ENCODE data around the gene SEC14L5.
"Not testable (repeated sequence)": the region's sequence is repeated elsewhere in the genome, so short reads cannot be mapped to it uniquely, and the experiment has no call there.

The SEC14L5 gene

DNA sequence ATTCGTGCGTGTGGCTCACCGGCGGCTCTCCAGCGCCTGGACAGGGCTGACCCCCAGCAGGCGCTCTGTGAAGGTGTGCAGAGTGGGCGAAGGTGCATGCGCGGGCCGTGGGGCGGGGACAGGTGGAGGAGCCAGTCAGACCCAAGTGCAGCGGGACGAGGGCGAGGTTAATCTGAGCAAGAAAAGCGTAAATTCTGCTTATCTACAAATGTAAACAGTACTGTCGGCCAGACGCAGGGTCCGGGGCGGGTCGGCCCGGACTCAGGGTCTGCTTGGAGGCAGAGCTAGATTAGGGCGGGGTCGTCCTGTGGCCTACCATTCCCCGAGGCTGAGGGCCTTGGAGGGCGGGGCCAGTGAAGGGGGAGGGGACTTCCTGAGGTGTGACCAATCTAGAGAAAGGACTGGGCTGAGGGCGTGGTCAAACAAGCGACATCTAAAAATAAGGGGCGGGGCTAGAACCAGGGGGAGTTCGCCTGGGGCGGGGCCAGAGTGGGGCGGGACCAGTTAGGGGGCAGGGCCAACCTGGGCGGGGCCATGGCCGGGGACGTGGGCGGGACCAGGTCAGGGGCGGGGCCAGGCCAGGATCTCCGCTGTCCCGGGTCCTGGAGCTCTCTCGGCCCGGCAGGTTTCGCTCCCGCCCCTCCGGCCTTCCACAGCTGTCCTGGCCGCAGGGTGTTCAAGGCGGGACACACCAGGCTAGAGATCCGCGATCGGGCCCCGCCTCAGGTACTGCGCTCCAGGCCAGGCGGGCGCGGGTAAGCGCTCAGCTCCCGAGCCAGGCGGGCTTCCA, at the start of gene SEC14L5:
SEC14L5 (plus strand) TSS at position 611 of the 790 bp plus-strand sequence. CDS start 994 bp downstream, outside the sequence.
- DNase-seq = peak; percentile 97

DNA sequence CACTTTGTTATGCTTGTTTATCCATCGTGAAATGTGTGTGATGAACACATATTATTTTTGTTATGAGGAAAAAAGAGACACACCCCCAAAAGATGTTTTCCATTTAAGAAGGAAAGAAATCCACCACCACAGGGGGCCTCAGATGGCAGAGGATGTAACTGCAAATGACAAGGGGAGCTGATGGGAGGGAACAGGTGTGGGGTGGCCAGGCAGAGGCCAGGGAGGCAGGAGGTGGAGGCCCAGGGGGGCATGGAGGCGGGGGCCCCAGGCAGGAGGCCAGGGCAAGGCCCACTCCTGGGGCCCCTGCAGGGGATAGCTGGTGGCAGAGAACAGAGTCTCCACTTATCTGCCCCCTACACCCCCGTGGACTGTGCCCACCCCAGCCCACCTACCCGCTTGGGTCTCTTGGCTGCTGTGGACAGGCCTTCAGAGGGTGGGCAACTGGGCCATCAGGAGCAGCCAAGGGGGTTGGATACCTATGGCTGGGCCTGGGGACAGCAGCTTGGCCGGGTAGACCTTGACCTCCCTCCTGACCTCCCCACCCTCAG, 49.2 kb upstream of the SEC14L5 start:
- DNase-seq = no peak

DNA sequence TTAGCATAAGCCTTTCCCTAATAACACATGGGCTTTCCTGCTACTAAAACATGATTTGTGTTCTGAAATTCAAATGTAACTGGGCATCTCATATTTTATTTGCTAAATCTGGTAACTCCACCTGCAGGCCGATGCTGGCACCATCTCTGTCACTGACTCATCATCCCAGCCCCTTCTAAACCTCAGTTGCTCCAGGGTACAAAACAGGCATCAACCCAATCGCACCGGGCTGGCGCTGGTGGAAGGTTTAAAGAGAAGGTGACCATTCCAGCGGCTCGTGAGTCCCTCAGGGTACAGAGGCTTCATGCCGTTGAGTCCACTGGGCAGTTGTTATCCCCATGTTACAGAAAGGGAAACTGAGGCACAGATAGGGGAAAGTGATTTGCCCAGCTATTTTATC, 48.3 kb upstream of the SEC14L5 start:
- no peak for DNase-seq

DNA sequence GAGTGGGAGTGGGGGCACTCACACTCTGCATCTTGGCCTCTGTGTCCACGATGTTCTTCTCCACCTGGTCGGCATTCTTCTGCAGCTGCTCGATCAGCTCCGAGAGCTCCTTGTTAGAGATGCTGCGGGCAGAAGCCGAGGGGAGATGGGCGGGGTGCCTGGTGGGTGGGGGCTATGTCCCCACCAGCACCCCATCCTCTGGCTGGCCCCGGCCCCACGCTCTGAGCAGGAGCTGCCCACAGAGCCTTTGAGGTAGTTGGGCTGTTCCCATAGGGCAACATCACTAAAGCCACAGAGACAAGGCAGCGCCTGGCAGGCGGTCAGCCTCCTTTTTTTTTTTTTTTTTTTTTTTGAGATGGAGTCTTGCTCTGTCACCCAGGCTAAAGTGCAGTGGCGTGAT, 47.3 kb upstream of the SEC14L5 start:
- DNase-seq = no peak

DNA sequence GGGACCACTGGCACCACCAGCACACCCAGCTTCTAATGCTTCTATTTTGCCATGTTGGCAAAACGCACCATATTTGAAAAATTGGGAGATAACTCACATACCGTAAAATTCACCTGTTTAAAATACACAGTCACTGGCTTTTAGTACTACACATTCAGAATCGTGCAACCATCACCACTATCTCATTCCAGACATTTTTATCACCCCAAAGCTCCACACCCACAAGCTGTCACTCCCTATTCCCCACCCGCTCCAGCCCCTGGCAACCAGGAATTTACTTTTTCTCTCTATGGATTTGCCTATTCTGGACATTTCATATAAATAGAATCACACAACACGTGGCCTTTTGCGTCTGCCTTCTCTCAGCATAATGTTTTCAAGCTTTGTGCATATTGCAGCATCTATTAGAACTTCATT, 46.2 kb upstream of the SEC14L5 start:
- DNase-seq = no peak

DNA sequence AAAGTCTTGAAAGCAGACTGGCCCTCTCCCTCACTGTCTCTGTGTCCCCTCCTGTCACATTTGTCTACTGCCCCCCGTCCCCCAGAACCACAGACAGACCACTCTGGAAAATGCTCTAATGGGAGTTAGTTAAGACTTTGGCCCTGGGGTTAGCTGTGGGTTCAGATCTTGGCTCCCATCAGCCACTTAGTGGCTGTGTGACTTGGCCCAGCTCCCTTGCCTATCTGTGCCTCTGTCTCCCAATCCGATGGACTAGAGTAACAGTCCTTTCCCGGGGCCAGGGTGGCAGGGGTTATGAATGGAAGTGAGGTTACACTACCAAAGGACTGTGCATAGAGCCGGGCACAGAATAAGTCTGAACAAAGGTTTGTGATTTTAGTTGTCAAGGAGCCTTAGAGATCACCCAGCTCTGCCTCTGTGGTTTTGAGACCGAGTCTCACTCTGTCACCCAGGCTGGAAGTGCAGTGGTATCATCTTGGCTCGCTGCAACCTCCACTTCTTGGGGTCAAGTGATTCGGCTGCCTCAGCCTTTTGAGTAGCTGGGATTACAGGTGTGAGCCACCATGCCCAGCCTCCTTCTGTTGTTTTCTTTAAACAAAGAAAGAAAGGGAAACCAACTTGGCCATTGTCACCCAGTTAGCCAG, 44.9 kb upstream of the SEC14L5 start:
- no peak for DNase-seq

DNA sequence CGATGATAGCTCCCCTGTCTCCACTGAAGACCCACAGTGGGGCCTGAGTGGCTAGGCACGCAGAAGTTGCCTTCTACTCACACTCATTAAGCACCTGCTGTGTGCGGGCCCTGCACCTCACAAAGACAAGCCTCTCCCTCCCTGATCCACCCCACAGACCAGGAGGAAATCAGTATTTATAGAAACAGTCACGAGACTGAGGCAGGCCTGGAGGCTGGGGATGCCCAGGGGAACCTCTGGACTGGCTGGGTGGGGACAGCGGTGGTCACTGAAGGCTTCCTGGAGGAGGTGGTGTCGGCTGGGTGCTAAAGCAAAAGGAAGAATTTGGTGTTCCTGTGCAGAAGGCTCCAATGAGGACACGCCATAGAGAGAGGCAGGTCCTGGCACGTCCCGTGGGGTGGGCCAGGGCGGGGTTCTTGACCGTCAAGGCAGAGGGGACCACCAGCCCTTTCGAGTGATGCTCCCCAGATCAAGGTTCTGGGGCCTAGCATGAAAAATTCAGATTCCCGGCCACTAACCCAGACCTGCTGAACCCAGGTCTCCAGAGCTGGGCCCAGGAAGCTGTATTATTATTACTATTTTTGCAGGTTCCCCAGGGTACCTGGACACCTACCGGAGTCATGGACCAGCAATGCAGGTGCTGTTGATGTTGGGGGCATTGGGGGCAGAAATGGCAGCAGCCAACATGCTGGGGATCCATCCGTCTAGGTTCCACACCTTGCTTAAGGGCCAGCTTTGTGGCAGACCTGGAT, 44.2 kb upstream of the SEC14L5 start:
- no peak for DNase-seq

DNA sequence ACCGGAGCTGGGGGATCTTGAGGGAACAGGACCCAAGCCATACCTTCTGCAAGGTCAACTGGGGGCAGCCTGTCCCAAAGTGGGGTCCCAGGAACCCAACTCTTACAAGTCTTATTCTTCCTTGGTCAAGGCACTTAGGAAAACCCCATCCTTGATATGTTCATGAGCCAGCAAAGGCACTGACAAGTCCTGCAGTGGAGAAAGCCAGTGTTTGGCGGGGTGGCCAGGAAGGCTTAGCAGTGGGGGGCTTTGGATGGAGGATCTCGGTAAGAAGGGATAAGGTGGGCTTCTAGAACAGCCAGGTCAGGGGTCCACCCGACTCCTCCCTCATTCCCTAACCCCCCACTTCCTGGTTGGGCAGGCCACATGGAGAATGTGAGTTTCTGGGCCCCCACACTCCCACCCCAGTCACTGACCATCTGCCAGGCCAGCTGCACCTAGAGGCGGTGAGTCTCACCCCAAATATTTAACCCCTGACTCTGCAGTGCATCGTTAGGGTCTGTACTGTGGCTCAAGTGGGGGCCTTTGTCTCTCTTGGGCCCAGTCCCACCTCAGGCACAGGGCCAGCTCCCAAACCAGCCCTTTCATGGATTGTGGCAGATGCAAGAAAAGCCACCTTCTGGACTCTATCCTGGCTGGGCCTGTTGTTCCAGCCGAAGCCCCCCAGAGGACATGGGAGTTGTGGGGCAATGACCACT, 43.5 kb upstream of the SEC14L5 start:
- DNase-seq = no peak

DNA sequence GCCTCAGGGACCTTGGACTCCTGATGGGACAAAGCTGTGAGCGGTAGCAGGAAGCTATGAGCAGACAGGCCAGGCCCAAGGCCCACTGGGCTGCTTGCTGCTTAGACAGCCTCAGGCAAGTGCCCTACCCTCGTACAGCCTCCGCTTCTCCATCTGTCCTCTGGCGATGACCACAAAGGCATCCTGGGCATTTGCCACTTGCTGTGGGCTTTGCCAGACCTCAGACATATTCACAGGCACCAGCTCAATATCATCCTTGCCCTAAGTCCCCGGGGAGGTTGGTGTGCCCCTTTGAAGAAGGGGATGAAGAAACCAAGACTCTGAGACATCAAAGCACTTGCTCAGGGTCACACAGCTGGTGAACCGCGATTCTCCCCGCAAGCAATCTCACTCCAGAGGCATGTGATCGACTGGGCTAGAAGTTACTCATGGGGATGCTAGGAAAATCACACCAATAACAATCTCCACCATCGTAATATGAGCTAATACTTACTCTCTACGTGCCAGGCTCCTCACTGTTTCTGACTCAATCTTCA, 42.8 kb upstream of the SEC14L5 start:
- DNase-seq = no peak

DNA sequence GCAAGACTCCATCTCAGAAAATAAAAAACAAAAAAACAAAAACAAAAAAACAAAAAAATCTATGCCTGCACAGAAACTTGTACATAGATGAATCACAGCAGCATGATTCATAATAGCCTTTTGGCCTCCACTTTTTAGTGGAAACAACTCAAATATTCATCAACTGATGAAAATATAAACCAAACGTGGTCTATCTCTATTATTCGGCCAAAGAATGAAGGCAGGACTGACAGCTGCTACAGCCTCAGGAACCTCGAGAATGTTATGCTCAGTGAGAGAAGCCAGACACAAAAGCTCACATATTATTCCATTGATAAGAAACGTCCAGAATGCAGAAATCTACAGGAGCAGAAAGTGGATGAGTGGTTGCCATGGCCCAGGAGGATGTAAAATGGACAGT, 41.0 kb upstream of the SEC14L5 start:
- no peak for DNase-seq

DNA sequence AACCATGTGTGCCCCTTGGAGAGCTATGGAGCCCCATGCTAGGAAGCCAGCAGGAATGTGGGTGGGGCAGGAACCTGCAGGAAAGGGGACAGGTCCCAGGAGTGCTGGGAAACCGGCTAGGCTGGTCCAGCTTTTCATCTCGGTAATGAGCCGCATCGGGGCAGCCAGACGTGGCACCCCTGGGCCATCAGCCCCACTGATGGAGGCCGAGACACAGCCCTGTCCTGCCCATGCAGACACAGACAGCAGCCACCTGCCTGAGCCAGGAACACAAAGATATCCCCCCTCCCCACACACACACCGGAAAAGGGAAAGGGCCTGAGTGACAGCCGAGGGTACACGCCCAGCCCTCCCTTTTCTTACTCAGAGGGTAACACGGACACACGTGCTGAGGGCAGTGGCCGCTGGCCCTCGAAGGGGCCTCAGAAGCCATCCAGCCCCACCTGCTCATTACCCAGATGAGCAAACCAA, 39.3 kb upstream of the SEC14L5 start:
- peak; percentile 94 for DNase-seq

DNA sequence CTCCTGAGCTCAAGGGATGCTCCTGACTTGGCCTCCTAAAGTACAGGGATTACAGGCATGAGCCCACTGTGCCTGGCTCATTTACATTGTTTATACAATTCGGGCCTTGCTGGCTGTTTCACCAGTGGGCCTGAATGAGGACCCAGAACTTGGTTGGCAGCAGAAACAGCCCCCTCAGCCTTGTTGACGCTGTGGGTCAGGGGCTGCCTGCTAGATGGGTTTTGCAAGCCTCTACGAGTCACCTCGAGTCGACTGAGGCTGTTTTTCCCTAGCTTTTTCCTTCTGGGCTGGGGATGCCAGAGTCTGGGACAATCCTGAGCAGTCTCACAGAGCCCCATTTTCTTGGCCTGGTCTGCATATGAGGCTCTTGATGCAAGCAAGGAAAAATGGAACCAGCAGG, 37.3 kb upstream of the SEC14L5 start:
- no peak for DNase-seq

DNA sequence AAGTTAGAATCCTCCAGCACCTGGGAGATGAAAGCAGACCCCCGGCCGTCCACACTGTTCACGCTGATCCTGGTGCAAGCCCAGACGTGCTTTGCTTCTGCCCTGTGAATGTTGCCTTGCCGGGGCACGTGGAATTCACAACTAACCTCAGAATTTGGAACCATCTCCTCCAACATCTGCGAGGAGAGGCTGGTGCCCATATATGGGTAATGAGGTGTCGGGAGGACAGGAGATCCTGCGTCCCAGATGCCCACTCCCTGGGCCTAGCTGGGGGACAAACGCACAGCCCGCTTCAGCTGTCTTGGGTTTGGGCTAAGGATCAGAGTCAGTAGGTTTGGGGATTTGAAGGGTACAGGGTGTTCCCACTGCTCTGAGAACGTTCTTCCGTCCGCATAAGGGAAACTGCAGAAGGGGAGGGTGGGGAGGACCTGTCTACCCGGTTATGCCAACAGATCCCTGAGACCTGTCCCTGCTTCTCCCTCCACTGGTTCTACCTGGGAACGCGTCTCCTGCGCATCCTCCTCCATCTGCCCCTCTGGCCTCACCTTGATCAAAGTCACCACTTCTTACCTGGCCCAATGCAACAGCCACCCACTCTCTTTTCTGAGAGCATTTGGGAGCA, 35.3 kb upstream of the SEC14L5 start:
- no peak for DNase-seq

DNA sequence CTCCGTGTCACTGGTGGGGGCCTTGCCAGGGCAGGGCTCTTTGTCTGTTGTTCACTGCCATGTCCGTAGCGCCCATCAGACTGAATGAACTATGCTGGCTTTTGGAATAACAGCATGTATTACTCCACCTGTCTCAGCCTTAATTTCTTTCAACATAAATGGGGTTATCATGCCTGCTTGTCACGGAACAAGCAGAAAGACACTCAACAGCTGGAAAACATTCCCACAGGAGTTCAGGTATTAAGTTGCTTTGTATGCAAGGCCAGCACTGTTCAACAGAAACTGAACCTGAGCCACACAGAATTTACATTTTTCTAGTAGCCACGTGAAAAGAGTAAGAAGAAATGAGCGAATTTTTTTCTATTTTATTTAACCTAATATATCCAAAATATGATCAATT, 34.3 kb upstream of the SEC14L5 start:
- DNase-seq = no peak

DNA sequence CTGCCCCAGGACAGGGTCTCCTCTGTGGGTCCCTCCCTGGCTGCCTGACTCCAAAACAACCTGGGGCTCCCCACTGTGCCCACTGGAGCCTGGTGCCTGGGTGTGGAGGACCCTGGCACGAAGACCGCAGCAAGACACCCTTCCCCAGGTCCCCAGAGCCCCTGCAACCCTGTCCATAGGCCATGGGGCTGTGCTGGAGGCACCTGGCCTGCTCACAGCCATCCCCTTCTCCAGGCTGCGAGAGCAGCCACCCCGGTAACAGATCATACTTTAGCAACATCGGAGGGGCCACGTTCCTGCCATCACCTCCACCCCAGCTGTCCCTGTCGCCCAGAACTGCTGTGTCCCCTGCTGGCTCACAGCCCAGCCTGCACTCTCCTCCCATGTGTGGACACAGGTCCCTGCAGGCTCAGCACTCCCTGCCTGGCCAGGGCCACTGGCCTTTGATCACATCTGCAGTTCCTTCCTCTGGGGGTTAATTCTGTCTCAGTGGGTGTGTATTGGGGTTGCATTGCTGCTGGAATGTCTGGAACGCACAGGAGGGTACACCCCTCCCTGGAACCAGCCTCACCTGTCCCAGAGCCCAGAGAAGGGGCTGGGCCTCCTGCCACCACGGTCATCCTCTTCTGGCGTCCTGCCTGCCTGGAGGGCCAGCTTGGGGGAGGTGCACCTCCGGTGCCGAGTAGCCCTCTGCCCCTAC, 33.4 kb upstream of the SEC14L5 start:
- DNase-seq = no peak

DNA sequence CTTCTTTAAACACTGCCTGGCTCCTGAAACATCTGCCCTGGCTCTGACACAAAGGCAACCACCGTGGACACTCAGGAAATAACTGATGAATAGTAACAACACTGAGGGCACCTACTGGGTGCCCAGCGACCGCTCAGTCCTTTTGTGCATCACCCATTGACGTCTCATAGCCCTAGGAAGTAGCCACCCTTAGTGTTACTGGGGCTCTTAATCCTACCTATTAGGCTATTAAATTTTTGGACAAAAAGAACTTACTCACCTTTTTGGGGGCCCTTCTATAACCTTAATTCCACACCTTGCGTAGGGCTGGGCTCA, 32.9 kb upstream of the SEC14L5 start:
- no peak for DNase-seq

DNA sequence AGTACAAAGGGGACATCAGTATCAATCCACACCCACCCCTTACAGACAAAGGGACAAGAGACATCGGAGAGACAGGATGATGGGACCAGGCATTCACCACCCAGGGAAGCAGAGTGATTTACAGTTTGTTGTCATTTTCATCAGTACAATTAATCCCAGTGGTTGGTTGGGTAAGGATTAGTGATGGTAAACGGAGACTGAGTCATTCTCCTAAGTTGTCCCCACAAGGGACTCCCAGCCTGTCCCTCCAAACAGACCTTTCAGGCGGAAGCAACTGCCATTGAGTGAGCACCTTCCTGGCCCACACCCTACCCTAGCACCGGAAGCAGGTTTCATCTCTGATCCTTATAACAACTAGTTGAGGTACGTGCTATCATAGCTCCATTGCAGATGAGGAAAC, 32.3 kb upstream of the SEC14L5 start:
- no peak for DNase-seq

DNA sequence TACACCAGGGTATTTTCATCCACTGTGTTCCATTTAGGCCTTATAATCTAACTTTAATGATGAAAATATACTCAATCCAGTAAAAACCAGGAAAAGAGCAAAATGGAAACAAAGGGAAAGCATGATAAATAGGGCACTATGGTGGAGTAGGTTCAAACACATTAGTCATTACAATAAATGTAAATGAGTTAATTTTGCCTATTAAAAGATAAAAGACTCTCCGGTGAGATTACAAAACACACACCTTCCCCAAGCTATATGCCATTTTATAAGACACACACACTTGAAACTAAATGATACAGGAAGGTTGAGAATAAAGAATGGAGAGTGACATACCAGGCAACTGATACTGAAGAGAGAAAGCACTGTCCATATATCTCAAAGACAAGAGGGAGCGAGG, 31.2 kb upstream of the SEC14L5 start:
- no peak for DNase-seq

DNA sequence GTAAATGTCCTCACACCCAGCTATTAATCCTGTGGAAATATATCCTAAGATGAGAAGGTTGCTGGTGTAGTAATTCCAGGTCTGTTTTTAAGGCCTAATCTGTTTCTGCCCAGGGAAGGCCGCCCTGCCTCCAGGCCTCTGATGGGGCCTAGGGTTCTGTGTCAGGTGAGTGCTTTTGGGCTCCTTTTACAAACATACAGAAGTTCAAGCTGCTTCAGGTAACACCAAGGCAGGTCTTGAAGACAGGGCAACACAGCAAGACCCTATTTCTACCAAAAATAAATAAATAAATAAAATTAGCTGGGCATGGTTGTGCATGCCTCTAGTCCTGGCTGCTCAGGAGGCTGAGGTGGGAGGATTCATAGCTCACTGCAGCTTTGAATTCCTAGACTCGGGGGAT, 30.5 kb upstream of the SEC14L5 start:
- DNase-seq = no peak

DNA sequence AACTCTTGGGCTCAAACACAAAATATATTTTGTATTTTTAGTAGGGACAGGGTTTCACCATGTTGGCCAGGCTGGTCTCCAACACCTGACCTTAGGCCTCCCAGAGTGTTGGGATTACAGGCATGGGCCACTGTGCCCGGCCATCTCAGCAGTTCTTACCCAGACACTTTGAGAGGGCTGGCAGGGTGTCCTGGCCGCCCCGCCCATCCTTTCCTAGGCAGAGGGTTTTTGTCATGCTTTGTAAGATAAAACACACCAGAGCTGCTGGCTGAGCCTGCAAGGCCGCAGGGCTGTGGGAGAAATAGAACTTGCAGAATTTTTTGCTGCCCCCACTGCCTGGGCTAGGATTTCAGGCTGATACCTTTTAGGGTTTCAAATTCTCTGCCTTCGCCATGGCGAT, 29.9 kb upstream of the SEC14L5 start:
- DNase-seq = no peak

DNA sequence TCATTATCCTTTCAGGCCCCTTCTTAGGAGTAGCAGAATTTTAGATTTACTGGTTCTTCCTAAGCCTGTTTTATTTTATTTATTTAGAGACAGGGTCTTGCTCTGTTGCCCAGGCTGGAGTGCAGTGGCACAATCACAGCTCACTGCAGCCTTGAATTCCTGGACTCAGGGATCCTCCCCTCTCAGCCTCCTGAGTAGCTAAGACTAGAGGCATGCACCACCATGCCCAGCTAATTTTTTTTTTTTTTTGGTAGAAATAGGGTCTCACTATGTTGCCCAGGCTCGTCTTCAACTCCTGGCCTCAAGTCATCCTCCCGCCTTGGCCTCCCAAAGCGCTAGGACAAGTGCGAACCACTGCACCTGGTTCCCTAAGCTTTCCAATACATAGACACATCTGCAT, 28.5 kb upstream of the SEC14L5 start:
- DNase-seq = not testable (repeated sequence)

DNA sequence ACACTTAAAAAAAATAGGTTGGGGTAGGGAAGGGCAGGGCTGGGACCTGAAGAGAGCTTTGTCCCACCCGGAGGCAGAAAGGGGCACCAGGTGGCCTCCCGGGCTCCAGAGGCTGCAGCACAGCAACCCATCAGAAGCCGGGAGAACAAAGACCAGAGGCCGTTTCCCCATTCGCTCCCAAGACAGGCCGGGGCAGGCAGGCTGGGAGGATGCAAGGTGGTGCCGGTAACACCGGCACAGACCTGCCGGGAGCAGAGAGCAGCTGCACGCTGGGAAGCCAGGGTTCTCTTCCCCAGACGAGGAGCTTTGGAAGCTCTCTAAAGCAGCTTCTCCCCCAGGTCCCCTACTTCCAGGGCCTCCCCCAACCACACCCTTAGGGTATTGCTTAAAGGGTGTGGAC, 26.7 kb upstream of the SEC14L5 start:
- no peak for DNase-seq
